HFFc6 (cell line): ENCODE data around the gene CTNNBL1. TPM values are rescaled to one million over a fixed set of nuclear protein-coding genes. Genes with fewer than 3 reads are reported as not detected.
"Not testable (repeated sequence)": the region's sequence is repeated elsewhere in the genome, so short reads cannot be mapped to it uniquely, and the experiment has no call there.

Experiments
- DNase-seq: peaks from one replicate; pipeline ENCODE4 v3.0.0-alpha.2; 2018
- H3K27ac Mint-ChIP-seq: 2 replicates; pipeline ENCODE4 v1.8.0; 2020; ENCODE audit warnings: mild to moderate bottlenecking, mixed read lengths
- H3K27me3 Mint-ChIP-seq: 2 replicates; pipeline ENCODE4 v1.8.0; 2021; ENCODE audit warnings: mild to moderate bottlenecking, moderate library complexity, mixed read lengths; ENCODE audit not compliant: insufficient read depth
- H3K36me3 Mint-ChIP-seq: 2 replicates; pipeline ENCODE4 v1.8.0; 2021; ENCODE audit warnings: low read depth, mixed read lengths
- H3K4me1 Mint-ChIP-seq: 2 replicates; pipeline ENCODE4 v1.8.0; 2020; ENCODE audit warnings: low read depth, mixed read lengths
- H3K4me3 Mint-ChIP-seq: 2 replicates; pipeline ENCODE4 v1.8.0; 2020; ENCODE audit warnings: mild to moderate bottlenecking, moderate library complexity, mixed read lengths
- H3K9me3 Mint-ChIP-seq: 2 replicates; pipeline ENCODE4 v1.8.0; 2020; ENCODE audit warnings: mild to moderate bottlenecking, mixed read lengths
- CTCF ChIP-seq: fragments of 200-600 bp; sonication (generic); IDR thresholded peaks from 2 replicates; pipeline ENCODE4 v1.5.0; 2021; ENCODE audit warnings: antibody characterized with exemption, mild to moderate bottlenecking
- total RNA-seq, 6 experiments: library from RNA; stranded (reverse); fragmentation: NEBNext Ultra II Directional; extraction: Animal tissue kit (Norgen Biotek cat#: 25700); gene quantifications; 2 replicates in 1 of 6; 3 replicates in 5 of 6; pipeline ENCODE4 v1.2.3, GENCODE V29; 2021

Gene CTNNBL1
- total RNA-seq, 6 experiments from 2014 or later: 49.7 to 62.4 (median 59.5) TPM

DNA sequence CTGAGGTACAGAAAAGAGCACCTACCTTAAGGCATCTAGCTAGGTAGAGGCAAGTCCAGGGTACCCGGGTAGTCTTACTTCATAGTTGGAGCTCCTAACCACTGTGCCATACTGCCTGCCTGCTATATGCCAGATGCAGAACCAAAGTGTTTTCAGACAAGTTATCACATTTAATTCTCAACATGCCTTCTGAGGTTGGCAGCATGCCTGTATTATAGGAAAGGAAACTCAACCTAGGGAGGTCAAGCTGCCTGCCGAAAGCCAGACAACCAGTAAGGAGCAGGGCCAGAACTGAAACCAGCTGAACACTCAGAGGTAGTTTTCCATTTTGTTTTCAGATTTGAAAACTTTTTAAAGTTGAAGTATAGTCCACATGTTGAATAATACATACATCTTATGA lies 5.4 kb downstream of the CTNNBL1 start:
- Mint-ChIP-seq H3K27me3 (no peaks in the 10 kb centered on the region), H3K4me1 (peaks cover 13% of the 10 kb centered on the region), H3K4me3 (no peak overlapping the region), H3K9me3 (no peaks in the 10 kb centered on the region), H3K36me3 (peaks cover 2% of the 10 kb centered on the region; the same call in 1 of the 2 replicates), H3K27ac (no peak overlapping the region)
- no peak for TF ChIP-seq CTCF
- DNase-seq: no peak

DNA sequence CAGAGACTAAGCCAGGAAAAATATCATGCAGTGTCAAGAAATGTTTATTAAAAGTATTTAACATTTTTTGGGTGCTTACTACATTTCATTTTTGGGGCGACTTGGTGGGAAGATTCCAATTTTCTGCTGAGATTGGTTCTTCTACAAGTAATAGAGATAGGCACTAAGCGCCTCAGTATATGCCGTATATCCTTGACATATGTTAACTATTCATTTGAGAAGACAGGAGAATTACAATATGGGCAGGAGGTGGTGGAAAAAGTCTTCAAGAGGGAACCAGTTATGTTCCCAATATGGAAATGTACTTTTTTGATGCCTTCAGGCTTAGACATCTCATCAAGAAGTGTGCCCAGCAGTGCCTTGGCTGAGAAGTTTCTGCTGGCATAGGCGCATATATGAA lies 6.5 kb downstream of the CTNNBL1 start:
- Mint-ChIP-seq H3K27ac (no peak overlapping the region), H3K9me3 (no peaks in the 10 kb centered on the region), H3K4me3 (no peak overlapping the region), H3K4me1 (peaks cover 8% of the 10 kb centered on the region), H3K36me3 (no peaks in the 10 kb centered on the region), H3K27me3 (no peaks in the 10 kb centered on the region; the same call in 1 of the 2 replicates)
- TF ChIP-seq CTCF: no peak
- DNase-seq: no peak

GRCh38 chr20:37701676-37702075 lies 7.8 kb downstream of the CTNNBL1 start:
- not testable (repeated sequence) for H3K27ac Mint-ChIP-seq, H3K9me3 Mint-ChIP-seq, H3K36me3 Mint-ChIP-seq, H3K4me3 Mint-ChIP-seq, H3K4me1 Mint-ChIP-seq, H3K27me3 Mint-ChIP-seq, DNase-seq

DNA sequence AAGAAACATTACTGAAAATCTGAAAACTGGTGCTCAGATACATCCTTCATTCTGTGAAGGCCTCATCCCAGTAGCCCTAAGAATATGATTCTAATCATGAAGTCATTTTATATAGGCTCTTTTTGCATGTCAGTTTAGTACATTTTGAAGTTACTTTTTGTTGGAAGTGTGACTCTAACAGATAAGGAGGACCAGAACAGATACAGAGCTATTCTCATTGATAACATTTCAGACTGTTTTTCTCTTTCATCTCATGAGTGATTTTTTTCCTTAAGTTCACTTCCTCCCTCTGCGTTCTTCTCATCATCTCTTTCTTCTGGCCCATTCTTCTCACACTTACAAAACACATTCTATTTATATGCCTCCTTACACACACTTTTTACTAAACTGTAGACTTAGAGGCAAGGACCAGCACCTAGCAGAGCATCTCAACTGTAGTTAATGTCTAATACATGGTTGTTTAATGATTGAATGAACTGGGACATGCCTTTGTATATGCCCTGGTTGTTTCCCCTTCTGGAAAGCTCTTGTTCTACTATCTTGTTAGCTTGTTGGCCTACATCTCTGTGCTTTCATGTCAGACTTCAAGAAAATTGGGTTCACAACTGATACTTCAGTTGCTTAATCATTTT lies 8.7 kb downstream of the CTNNBL1 start:
- Mint-ChIP-seq H3K27me3 (no peaks in the 10 kb centered on the region; the same call in 1 of the 2 replicates), H3K9me3 (no peaks in the 10 kb centered on the region), H3K4me3 (no peak overlapping the region), H3K36me3 (peaks cover 5% of the 10 kb centered on the region; the same call in 1 of the 2 replicates), H3K4me1 (peaks cover 7% of the 10 kb centered on the region; the same call in 1 of the 2 replicates), H3K27ac (no peak overlapping the region)
- no peak for DNase-seq
- TF ChIP-seq CTCF: no peak

- Mint-ChIP-seq H3K36me3 (peaks cover 5% of the 10 kb centered on the region; the same call in 1 of the 2 replicates), H3K9me3 (no peaks in the 10 kb centered on the region), H3K4me3 (no peak overlapping the region), H3K27me3 (no peaks in the 10 kb centered on the region; the same call in 1 of the 2 replicates), H3K27ac (no peak overlapping the region), H3K4me1 (peaks cover 7% of the 10 kb centered on the region; the same call in 1 of the 2 replicates)
- TF ChIP-seq CTCF: no peak
- DNase-seq: no peak
Measured at GRCh38 chr20:37703035-37703845, 9.4 kb downstream of the CTNNBL1 start.

DNA sequence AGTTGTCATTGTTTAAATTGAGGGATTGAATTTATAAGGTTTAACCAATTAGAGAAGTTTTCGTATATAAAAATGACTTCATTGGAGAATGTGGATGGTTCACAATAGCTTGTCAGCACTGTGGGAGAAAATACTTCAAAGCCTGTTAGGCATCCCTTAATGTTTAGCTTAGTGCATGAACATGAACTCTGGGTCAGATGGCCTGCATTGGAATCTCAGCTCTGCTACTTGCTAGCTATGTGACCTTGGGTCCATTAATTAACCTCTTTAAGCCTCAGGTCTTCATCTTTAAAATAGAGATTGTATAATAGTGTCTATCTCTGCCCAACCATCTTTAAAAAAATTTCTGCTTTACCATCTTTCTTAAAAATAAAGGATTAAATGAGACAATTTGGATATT lies 11.1 kb downstream of the CTNNBL1 start:
- H3K36me3 Mint-ChIP-seq: peaks cover 9% of the 10 kb centered on the region
- H3K4me1 Mint-ChIP-seq: peaks cover 7% of the 10 kb centered on the region; the same call in 1 of the 2 replicates
- DNase-seq: no peak
- no peak overlapping the region for H3K4me3 Mint-ChIP-seq
- H3K27me3 Mint-ChIP-seq: no peaks in the 10 kb centered on the region; the same call in 1 of the 2 replicates
- H3K27ac Mint-ChIP-seq: no peak overlapping the region
- no peaks in the 10 kb centered on the region for H3K9me3 Mint-ChIP-seq
- TF ChIP-seq CTCF: no peak
